ENCODE results near the gene ZYG11B. TPM values are rescaled to one million over a fixed set of nuclear protein-coding genes. Genes with fewer than 3 reads are reported as not detected.
"Not testable (repeated sequence)": the region's sequence is repeated elsewhere in the genome, so short reads cannot be mapped to it uniquely, and the experiment has no call there.

Gene ZYG11B
- polyA plus RNA-seq, 1 experiment = 26.1 TPM

DNA sequence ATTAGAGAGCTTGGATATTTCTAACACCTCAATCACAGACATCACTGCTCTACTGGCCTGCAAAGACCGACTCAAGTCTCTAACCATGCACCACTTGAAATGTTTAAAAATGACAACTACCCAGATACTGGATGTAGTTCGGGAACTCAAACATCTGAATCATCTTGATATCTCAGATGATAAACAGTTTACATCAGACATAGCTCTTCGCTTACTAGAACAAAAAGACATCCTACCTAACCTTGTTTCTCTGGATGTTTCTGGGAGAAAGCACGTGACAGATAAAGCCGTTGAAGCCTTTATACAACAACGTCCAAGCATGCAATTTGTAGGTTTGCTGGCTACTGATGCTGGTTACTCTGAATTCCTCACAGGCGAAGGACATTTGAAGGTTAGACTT lies 45.1 kb downstream of the ZYG11B start:
- no peak overlapping the region for H3K27ac ChIP-seq (ENCODE audit: low read depth, low read length)
- no peaks in the 10 kb centered on the region for H3K27me3 ChIP-seq (ENCODE audit: control insufficient read depth, insufficient read depth, low read length)
- ChIA-PET POLR2A (interaction anchor here (1.0 to 1.6 kb wide), 2 partner anchors 9 to 45 kb away, joined by 3 to 4 read pairs; partner anchors contain the start of gene ZYG11B), CTCF (no interaction called here)
- no peaks in the 10 kb centered on the region for H3K9me3 ChIP-seq (ENCODE audit: control insufficient read depth, insufficient read depth, low read length)
- DNase-seq (ENCODE audit: low read depth, low spot score) = peak; percentile 21
- TF ChIP-seq CTCF (IDR thresholded peaks at IDR 0.05; ENCODE audit: low read depth, low read length) = no peak
- H3K4me3 ChIP-seq (ENCODE audit: low read depth, low read length) = no peak overlapping the region

DNA sequence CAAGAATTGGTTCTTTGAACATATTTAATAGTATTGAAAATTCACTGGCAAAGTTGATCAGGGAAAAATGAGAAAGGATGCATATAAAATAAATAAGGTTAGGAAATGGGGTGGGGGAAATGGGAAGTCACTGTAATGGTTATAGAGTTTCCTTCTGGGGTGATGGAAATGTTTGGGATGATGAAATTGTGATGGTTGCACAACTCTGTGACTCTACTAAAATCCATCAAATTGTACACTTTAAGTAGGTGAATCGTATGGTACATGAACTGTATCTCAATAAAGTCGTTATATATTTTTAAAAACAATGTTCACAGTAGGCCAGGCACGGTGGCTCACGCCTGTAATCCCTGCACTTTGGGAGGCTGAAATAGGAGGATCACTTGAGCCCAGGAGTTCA lies 59.9 kb downstream of the ZYG11B start:
- Histone ChIP-seq H3K27me3 (ENCODE audit: control insufficient read depth, insufficient read depth, low read length) (no peaks in the 10 kb centered on the region), H3K9me3 (ENCODE audit: control insufficient read depth, insufficient read depth, low read length) (no peaks in the 10 kb centered on the region), H3K4me3 (ENCODE audit: low read depth, low read length) (no peak overlapping the region), H3K27ac (ENCODE audit: low read depth, low read length) (no peak overlapping the region)
- CTCF ChIA-PET = no interaction called here
- no peak for TF ChIP-seq CTCF (IDR thresholded peaks at IDR 0.05; ENCODE audit: low read depth, low read length)
- POLR2A ChIA-PET = no interaction called here
- DNase-seq (ENCODE audit: low read depth, low spot score) = no peak

DNA sequence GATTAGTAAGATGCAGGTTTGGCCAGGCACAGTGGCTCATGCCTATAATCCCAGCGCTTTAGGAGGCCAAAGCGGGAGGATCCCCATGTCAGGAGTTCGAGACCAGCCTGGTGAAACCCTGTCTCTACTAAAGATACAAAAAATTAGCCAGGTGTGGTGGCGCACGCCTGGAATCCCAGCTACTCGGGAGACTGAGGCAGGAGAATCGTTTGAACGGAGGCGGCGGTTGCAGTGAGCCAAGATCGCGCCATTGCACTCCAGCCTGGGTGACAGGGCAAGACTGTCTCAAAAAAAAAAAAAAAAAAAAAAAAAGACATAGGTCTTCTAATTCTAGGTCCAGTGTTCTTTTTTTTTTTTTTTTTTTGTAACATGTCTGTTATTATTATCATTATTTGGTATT lies 64.2 kb downstream of the ZYG11B start:
- CTCF ChIA-PET = interaction anchor here (1.0 to 2.2 kb wide), 2 partner anchors 35 to 132 kb away, joined by 5 to 6 read pairs; no protein-coding TSS in a partner anchor
- H3K9me3 ChIP-seq (ENCODE audit: control insufficient read depth, insufficient read depth, low read length); H3K27me3 ChIP-seq (ENCODE audit: control insufficient read depth, insufficient read depth, low read length); H3K27ac ChIP-seq (ENCODE audit: low read depth, low read length); H3K4me3 ChIP-seq (ENCODE audit: low read depth, low read length); DNase-seq (ENCODE audit: low read depth, low spot score); POLR2A ChIA-PET: not testable (repeated sequence)

DNA sequence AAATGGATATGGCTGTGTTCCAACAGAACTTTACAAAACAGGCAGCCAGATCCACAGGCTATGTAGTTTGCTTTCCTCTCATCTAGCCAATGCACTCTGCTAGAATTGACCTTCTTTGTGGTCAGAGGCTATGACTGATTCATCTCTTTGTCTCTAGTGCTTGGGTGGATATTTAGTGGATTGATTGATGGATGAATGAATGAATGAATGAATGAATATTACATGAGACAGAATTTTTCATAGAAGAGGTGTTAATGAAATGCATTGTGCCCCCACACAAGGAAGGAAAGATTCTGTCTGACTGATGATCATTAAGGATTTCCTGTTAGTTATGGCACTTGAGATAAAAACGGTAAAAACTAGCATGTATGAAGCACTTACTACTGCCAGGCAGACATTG lies 65.8 kb downstream of the ZYG11B start:
- Histone ChIP-seq H3K27me3 (ENCODE audit: control insufficient read depth, insufficient read depth, low read length) (no peaks in the 10 kb centered on the region), H3K4me3 (ENCODE audit: low read depth, low read length) (no peak overlapping the region), H3K9me3 (ENCODE audit: control insufficient read depth, insufficient read depth, low read length) (no peaks in the 10 kb centered on the region), H3K27ac (ENCODE audit: low read depth, low read length) (no peak overlapping the region)
- POLR2A ChIA-PET = no interaction called here
- CTCF ChIA-PET = no interaction called here
- TF ChIP-seq CTCF (IDR thresholded peaks at IDR 0.05; ENCODE audit: low read depth, low read length) = no peak
- DNase-seq (ENCODE audit: low read depth, low spot score) = no peak

DNA sequence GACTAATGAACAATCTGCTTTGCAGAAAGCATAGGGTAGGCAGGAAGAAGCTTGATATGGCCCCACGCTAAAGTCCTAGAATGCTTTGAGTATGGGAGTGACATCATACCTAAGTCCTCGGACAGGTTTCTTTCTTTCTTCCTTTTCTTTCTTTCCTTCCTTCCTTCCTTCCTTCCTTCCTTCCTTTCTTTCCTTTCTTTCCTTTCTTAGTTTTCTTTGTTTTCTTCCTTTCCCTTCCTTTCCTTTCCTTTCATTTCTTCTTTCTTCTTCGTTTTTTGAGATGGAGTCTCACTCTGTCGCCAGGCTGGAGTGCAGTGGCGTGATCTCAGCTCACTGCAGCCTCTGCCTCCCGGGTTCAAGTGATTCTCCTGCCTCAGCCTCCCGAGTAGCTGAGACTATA lies 67.5 kb downstream of the ZYG11B start:
- POLR2A ChIA-PET; H3K27me3 ChIP-seq (ENCODE audit: control insufficient read depth, insufficient read depth, low read length); H3K27ac ChIP-seq (ENCODE audit: low read depth, low read length); H3K4me3 ChIP-seq (ENCODE audit: low read depth, low read length); CTCF ChIA-PET; DNase-seq (ENCODE audit: low read depth, low spot score); H3K9me3 ChIP-seq (ENCODE audit: control insufficient read depth, insufficient read depth, low read length): not testable (repeated sequence)

DNA sequence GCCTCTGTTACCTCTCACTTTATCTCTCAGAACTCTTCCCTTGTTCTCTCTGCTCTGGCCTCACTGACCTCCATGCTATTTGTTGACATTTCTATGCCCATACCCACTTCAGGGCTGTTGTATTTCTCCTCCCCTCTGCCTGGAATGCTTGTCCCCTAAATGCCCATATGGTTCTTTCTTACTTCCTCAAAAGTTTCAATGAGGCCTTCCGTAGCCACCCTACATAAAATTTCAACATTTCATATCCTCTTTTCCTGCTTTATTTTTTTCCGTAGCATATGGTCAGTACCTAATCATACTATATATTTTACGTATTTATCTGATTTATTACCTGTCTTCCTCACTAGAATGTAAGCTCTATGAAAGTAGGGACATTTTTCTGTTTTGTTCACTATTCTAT lies 69.2 kb downstream of the ZYG11B start:
- no peaks in the 10 kb centered on the region for H3K9me3 ChIP-seq (ENCODE audit: control insufficient read depth, insufficient read depth, low read length)
- ChIA-PET POLR2A (no interaction called here), CTCF (no interaction called here)
- no peak for DNase-seq (ENCODE audit: low read depth, low spot score)
- H3K4me3 ChIP-seq (ENCODE audit: low read depth, low read length) = no peak overlapping the region
- no peak for TF ChIP-seq CTCF (IDR thresholded peaks at IDR 0.05; ENCODE audit: low read depth, low read length)
- H3K27ac ChIP-seq (ENCODE audit: low read depth, low read length) = no peak overlapping the region
- H3K27me3 ChIP-seq (ENCODE audit: control insufficient read depth, insufficient read depth, low read length) = no peaks in the 10 kb centered on the region

All from AG04450 (cell line).